OCI-LY7 (cell line): Measurements from ENCODE around the gene SLC26A11. TPM values are rescaled to one million over a fixed set of nuclear protein-coding genes. Genes with fewer than 3 reads are reported as not detected.
A peak's percentile ranks its signal among the peaks of the same experiment; 100 is the strongest.

Source experiments
- BruUV-seq: library from RNA; stranded (reverse); fragments of 400-500 nt; replicated peaks from 2 replicates; lab custom pipeline; 2021; lab: Mats Ljungman, UMichigan
- CTCF ChIA-PET: fragments of 300-600 bp; sonication (Branson Sonifier 250); formaldehyde crosslinking; loops from one replicate; lab custom pipeline; 2022; ENCODE audit warnings: antibody characterized with exemption; ENCODE audit not compliant: unreplicated experiment; lab: Charles Lee
- POLR2A ChIA-PET: fragments of 300-600 bp; sonication (Branson Sonifier 250); formaldehyde crosslinking; loops from one replicate; lab custom pipeline; 2022; ENCODE audit warnings: antibody characterized with exemption; lab: Charles Lee
- DNase-seq: peaks from one replicate; pipeline ENCODE4 v3.0.0-alpha.2; 2015; ENCODE audit warnings: low spot score
- H2AFZ ChIP-seq: fragments of 200-600 bp; sonication (generic), shearing (Covaris generic); 2 replicates; pipeline ENCODE4 v1.6.1; 2014; ENCODE audit warnings: mild to moderate bottlenecking, antibody characterized with exemption, low read length, moderate library complexity
- H3K27ac ChIP-seq: fragments of 200-600 bp; sonication (generic); 2 replicates; pipeline ENCODE4 v1.5.1; 2014; ENCODE audit warnings: mixed run types, low read depth, mild to moderate bottlenecking, moderate library complexity, low read length, inconsistent platforms; ENCODE audit not compliant: poor library complexity, severe bottlenecking
- H3K36me3 ChIP-seq: fragments of 200-600 bp; sonication (generic); 2 replicates; pipeline ENCODE4 v1.6.1; 2014; ENCODE audit warnings: mild to moderate bottlenecking, antibody characterized with exemption, low read length, moderate library complexity, mixed read lengths; ENCODE audit not compliant: insufficient read depth
- H3K4me1 ChIP-seq: fragments of 200-600 bp; sonication (generic); 2 replicates; pipeline ENCODE4 v1.5.1; 2014; ENCODE audit warnings: mild to moderate bottlenecking, low read length; ENCODE audit not compliant: insufficient read depth, poor library complexity, severe bottlenecking
- H3K4me2 ChIP-seq: fragments of 200-600 bp; sonication (generic); 2 replicates; pipeline ENCODE4 v1.6.1; 2014; ENCODE audit warnings: mild to moderate bottlenecking, low read length
- H3K4me3 ChIP-seq: fragments of 200-600 bp; sonication (generic); 2 replicates; pipeline ENCODE4 v1.5.1; 2014; ENCODE audit warnings: mild to moderate bottlenecking, low read depth, low read length; ENCODE audit not compliant: poor library complexity, severe bottlenecking
- H3K79me2 ChIP-seq: fragments of 200-600 bp; sonication (generic); 2 replicates; pipeline ENCODE4 v1.6.1; 2016; ENCODE audit warnings: low read depth, mild to moderate bottlenecking, low read length, moderate library complexity, mixed read lengths; ENCODE audit not compliant: insufficient read depth
- H3K9me2 ChIP-seq: fragments of 200-600 bp; sonication (generic); 2 replicates; pipeline ENCODE4 v1.6.1; 2016; ENCODE audit warnings: mild to moderate bottlenecking, low read length, mixed read lengths; ENCODE audit not compliant: insufficient read depth
- H3K9me3 ChIP-seq: fragments of 200-600 bp; sonication (generic); 2 replicates; pipeline ENCODE4 v1.6.1; 2014; ENCODE audit warnings: mild to moderate bottlenecking, mixed run types, low read length, mixed read lengths
- H4K20me1 ChIP-seq: fragments of 200-600 bp; sonication (generic); 2 replicates; pipeline ENCODE4 v1.6.1; 2014; ENCODE audit warnings: mild to moderate bottlenecking, antibody characterized with exemption, low read length, moderate library complexity, mixed read lengths; ENCODE audit not compliant: insufficient read depth
- EZH2phosphoT487 ChIP-seq: fragments of 200-600 bp; sonication (generic); IDR thresholded peaks from 2 replicates; pipeline ENCODE4 v1.6.1; 2018; ENCODE audit warnings: low read depth, borderline replicate concordance, mild to moderate bottlenecking, mixed run types, antibody characterized with exemption, low read length, moderate library complexity, mixed read lengths
- intact Hi-C: fragments of 100-400 bp; cut with micrococcal nuclease; formaldehyde crosslinking; loops from one replicate; pipeline ENCODE4 v1.10.0; 2022; ENCODE audit not compliant: unreplicated experiment
- total RNA-seq, 2 experiments: library from RNA; depleted of rRNA in 1 of 2; stranded (reverse); fragments of >200 nt in 1 of 2; shearing (Covaris generic) in 1 of 2; gene quantifications; 2 replicates each; pipeline ENCODE4 v1.2.3, GENCODE V29; 2014 to 2022
- TF ChIP-seq, protein P1 (sequence below): fragments of 200-600 bp; sonication (generic); conservative IDR thresholded peaks from 2 replicates; pipeline ENCODE4 v1.5.1; 2014; ENCODE audit warnings: mild to moderate bottlenecking, antibody characterized with exemption, low read length, moderate library complexity, mixed read lengths

SLC26A11 gene
- total RNA-seq, 2 experiments from 2014 or later, result 3.5 to 4.1 TPM

DNA sequence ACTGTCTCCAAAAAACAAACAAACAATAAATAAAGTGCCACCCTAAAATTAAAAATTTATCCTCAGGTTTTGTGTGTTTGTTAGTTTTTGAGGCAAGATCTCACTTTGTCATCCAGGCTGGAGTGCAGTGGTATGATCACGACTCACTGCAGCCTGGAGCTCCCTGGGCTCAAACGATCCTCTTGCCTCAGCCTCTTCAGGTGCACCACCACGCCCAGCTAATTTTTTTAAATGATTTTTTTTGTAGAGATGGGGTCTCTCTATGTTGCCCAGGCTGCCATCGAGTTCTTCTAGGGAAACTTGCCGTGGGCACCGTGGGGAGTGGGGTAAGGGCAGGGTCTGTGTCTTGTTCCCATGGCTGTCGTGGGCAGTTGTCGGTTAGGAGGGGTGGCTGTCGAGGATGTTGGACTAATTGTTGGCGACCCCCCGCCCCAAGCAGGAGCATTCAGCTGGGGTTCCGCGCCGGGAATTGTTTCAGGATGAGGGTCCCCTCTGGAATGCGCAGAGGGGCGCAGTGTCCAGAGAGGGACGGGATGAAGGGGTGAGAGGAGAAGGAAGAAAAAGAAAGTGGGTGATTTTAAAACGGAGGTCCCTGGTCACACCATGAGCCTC lies 39.3 kb downstream of the SLC26A11 start:
- CTCF ChIA-PET, result no interaction called here
- no peaks in the 10 kb centered on the region for H3K36me3 ChIP-seq

DNA sequence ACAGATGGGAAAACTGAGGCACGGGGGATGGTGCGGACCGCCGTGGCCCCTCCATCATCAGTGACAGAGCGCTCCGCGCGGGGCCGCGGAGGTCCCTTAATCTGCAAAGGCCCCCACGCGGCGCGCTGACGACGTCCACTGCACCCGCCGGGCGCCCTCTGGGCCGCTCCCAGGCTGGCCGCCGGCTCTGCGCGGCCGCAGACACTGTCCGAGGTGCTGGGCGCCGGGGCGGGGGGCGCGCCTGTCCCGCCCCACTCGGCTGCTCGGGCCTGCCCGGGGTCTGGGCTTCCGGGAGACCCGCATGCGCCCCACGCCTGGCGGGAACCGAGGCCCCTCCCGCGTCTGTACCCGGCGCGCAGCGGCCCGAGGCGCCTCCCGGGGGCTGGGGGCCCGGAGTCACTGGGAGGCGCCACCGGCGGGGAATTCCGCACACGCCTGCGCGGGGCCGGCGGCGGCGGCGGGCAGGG lies 39.9 kb downstream of the SLC26A11 start:
- intact Hi-C loops, result loop anchor here (5.0 kb wide), 1 partner anchor 463 kb away; the partner anchor contains the start of gene CBX8
- Histone ChIP-seq H3K9me2 (no peaks in the 10 kb centered on the region), H3K4me1 (peaks cover 62% of the 10 kb centered on the region), H3K4me2 (peak overlapping the region; percentile 82), H3K36me3 (no peaks in the 10 kb centered on the region), H3K9me3 (no peaks in the 10 kb centered on the region), H3K4me3 (peak overlapping the region; percentile 75), H3K27ac (peak overlapping the region; percentile 60), H4K20me1 (no peaks in the 10 kb centered on the region), H3K79me2 (no peaks in the 10 kb centered on the region), H2AFZ (peak overlapping the region; percentile 71)
- BruUV-seq, result no TSS peak
- peak; percentile 84 for DNase-seq
- ChIA-PET POLR2A (no interaction called here), CTCF (no interaction called here)
- TF ChIP-seq EZH2phosphoT487, result no peak

More for the DNA sequence above, 39.3 kb downstream of the SLC26A11 start:
- no peaks in the 10 kb centered on the region for H4K20me1 ChIP-seq
- BruUV-seq, result no TSS peak
- intact Hi-C loops, result loop anchor here (5.0 kb wide), 1 partner anchor 462 kb away; the partner anchor contains the start of gene CBX8
- no peak for TF ChIP-seq EZH2phosphoT487
- TF ChIP-seq, protein P1, sequence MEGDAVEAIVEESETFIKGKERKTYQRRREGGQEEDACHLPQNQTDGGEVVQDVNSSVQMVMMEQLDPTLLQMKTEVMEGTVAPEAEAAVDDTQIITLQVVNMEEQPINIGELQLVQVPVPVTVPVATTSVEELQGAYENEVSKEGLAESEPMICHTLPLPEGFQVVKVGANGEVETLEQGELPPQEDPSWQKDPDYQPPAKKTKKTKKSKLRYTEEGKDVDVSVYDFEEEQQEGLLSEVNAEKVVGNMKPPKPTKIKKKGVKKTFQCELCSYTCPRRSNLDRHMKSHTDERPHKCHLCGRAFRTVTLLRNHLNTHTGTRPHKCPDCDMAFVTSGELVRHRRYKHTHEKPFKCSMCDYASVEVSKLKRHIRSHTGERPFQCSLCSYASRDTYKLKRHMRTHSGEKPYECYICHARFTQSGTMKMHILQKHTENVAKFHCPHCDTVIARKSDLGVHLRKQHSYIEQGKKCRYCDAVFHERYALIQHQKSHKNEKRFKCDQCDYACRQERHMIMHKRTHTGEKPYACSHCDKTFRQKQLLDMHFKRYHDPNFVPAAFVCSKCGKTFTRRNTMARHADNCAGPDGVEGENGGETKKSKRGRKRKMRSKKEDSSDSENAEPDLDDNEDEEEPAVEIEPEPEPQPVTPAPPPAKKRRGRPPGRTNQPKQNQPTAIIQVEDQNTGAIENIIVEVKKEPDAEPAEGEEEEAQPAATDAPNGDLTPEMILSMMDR, result no peak
- H3K4me3 ChIP-seq, result peak overlapping the region; percentile 75
- peak overlapping the region; percentile 82 for H3K4me2 ChIP-seq
- POLR2A ChIA-PET, result no interaction called here
- H2AFZ ChIP-seq, result peak overlapping the region; percentile 71; the same call in 1 of the 2 replicates
- peak overlapping the region; percentile 60 for H3K27ac ChIP-seq
- peaks cover 66% of the 10 kb centered on the region for H3K4me1 ChIP-seq
- no peaks in the 10 kb centered on the region for H3K9me3 ChIP-seq
- H3K79me2 ChIP-seq, result no peaks in the 10 kb centered on the region
- H3K9me2 ChIP-seq, result no peaks in the 10 kb centered on the region
- peak; percentile 23 for DNase-seq

DNA sequence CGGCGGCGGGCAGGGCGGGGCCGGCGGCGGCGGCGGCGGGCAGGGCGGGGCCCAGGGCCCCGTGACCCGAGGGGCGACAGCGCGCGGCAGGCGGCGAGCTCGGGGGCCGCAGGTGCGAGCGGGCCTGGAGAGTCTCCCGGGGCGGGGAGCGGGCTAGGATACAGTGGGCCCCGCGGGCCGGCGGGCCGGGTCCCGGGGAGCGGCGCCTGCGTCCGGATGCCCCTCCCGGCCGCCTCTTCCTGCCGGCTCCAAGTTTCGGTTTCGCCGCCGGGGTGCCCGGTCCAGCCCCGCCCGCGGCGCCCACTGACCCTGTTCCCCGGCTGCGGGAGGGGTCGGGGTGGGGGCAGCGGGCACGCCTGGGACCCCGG lies 40.5 kb downstream of the SLC26A11 start, which contains the start of gene RNF213:
RNF213 (plus strand) TSS at position 62 of the 368 bp plus-strand sequence. CDS start 2,830 bp downstream, outside the sequence.
- ChIA-PET POLR2A (no interaction called here), CTCF (no interaction called here)
- H3K4me1 ChIP-seq, result peaks cover 61% of the 10 kb centered on the region
- H3K79me2 ChIP-seq, result no peaks in the 10 kb centered on the region
- H3K36me3 ChIP-seq, result no peaks in the 10 kb centered on the region
- intact Hi-C loops, result loop anchor here (5.0 kb wide), 1 partner anchor 463 kb away; the partner anchor contains the start of gene CBX8
- no TSS peak for BruUV-seq
- H3K9me3 ChIP-seq, result no peaks in the 10 kb centered on the region
- peak within 1 kb of the TSS; percentile 75 for H2AFZ ChIP-seq
- H3K4me2 ChIP-seq, result peak within 1 kb of the TSS; percentile 82
- peak within 1 kb of the TSS; percentile 79 for H3K4me3 ChIP-seq
- no peak for TF ChIP-seq EZH2phosphoT487
- TF ChIP-seq, protein P1, result no peak
- H3K9me2 ChIP-seq, result no peaks in the 10 kb centered on the region
- no peaks in the 10 kb centered on the region for H4K20me1 ChIP-seq
- peak; percentile 88 for DNase-seq
- H3K27ac ChIP-seq, result peak within 1 kb of the TSS; percentile 81
